Adrenal gland (tissue), 12 donors: ENCODE measurements around the gene LIPC. TPM values are rescaled to one million over a fixed set of nuclear protein-coding genes. Genes with fewer than 3 reads are reported as not detected.

ENCODE experiments used
- DNase-seq, 7 donors: peaks; one replicate each; pipeline ENCODE4 v3.0.0-alpha.2; 2019 to 2020
- H3K27ac ChIP-seq, 5 donors: fragments of 200-600 bp; sonication (generic) in 4 of 5; 1 replicate in 3 of 5; 2 replicates in 2 of 5; pipeline versions ENCODE4 v1.5.1 to v1.8.0; 2016 to 2020; ENCODE audit warnings: mild to moderate bottlenecking in 1 of 5
- H3K27me3 ChIP-seq: fragments of 200-600 bp; 2 replicates; pipeline ENCODE4 v1.8.0; 2021
- H3K36me3 ChIP-seq, 2 donors: fragments of 200-600 bp; replicated peaks in 1 of 2; 1 replicate in 1 of 2; 2 replicates in 1 of 2; pipeline versions ENCODE4 v1.5.1 to v1.8.0; 2018 to 2022
- H3K4me1 ChIP-seq, 2 donors: fragments of 200-600 bp; replicated peaks in 1 of 2; 1 replicate in 1 of 2; 2 replicates in 1 of 2; pipeline versions ENCODE4 v1.5.1 to v1.8.0; 2018 to 2021
- H3K4me3 ChIP-seq, 4 donors: fragments of 200-600 bp; sonication (generic) in 3 of 4; one replicate each; pipeline ENCODE4 v1.5.1; 2016 to 2018
- H3K9me3 ChIP-seq, 3 donors: fragments of 200-600 bp; sonication (generic) in 1 of 3; replicated peaks in 1 of 3; 1 replicate in 2 of 3; 2 replicates in 1 of 3; pipeline versions ENCODE4 v1.5.1 to v1.8.0; 2016 to 2021
- POLR2A ChIP-seq, 2 donors: fragments of 450-650 bp; IDR thresholded peaks; one replicate each; pipeline ENCODE4 v1.6.1; 2017; ENCODE audit warnings: antibody characterized with exemption in 2 of 2, mild to moderate bottlenecking in 2 of 2, moderate library complexity in 1 of 2
- WGBS, 4 donors: extraction: QIAGEN DNeasy Blood & Tissue Kit in 2 of 4; methylation state at CpG; one replicate each; pipeline versions ENCODE4 v1.1.5 to v1.1.7; 2013 to 2017; 5-methylcytosine and 5-hydroxymethylcytosine counted together
- intact Hi-C, 2 donors: fragments of 100-400 bp; cut with DNase I; formaldehyde crosslinking; loops; one replicate each; pipeline versions ENCODE4 v1.14.1 to v1.15.0; 2022 to 2023
- polyA plus RNA-seq, 3 donors: library from polyadenylated mRNA; stranded (reverse); fragments of 200-250 nt in 2 of 3; fragments of 350-450 nt in 1 of 3; fragmentation: Illumina TruSeq in 1 of 3; extraction: RNeasy Lipid Tissue Mini Kit (QIAGEN cat#74804) in 1 of 3; gene quantifications; one replicate each; pipeline ENCODE4 v1.2.3, GENCODE V29; 2013 to 2014
- total RNA-seq, 9 donors: library from RNA; depleted of rRNA in 4 of 9; stranded (reverse); fragments of >200 nt in 4 of 9; fragments of 120-200 nt in 1 of 9; fragmentation: NEBNext Ultra II Directional in 1 of 9; extraction: Animal tissue kit (Norgen Biotek cat#: 25700) in 1 of 9; gene quantifications; one replicate each; pipeline versions ENCODE4 v1.1.0 to v1.2.4, GENCODE V29; 2013 to 2023
- TF ChIP-seq, protein P1 (sequence below), 6 experiments: fragments of 450-650 bp in 4 of 6; fragments of 200-600 bp in 2 of 6; sonication (generic) in 1 of 6; IDR thresholded peaks; 1 replicate in 5 of 6; 2 replicates in 1 of 6; pipeline versions ENCODE4 v1.5.1 to v1.8.0; 2016 to 2021; ENCODE audit warnings: antibody characterized with exemption in 6 of 6, mild to moderate bottlenecking in 2 of 6, moderate library complexity in 1 of 6
- donor health status: healthy with polysubstance abuse.
- donor health status: Bipolar disorder and iron deficiency.
- donor health status: DM: yes; HTN: yes; CAD: no.
- donor health status: DM: no; HTN: no; CAD: no.
- donor health status: DM: no; HTN: no; CAD: no.
- donor health status: DM: yes; HTN: yes; CAD: no.

The LIPC gene
- total and polyA plus RNA-seq, 12 donors, result 0.11 to 1.0 (median 0.24) TPM; not detected in 5

DNA sequence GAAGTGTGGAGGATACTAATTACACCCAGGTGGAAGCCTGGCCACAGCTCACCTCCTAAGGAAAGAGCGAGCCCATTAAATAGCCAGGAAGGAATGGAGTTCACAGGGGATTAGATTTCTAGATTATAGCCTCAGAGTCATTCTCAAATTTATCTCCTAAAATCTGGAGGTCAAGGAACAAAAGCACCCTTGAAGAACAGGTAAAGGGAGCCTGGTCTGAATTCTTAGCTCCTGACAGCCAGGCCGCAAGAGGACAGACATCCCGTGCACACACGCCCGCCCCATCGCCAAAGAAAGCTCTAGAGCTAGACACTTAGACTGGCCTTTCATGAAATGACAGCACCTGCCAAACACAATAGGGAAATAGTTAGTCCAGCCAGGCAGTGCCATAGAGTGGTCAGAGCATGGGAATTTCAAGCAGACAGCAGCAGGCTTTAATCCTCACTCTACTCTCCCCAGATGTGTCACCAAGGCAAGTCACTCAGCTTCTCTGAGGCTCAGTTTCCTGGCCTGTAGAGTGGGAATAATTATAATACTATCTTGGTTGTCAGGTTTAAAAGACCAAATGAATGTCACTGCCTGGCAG is 59.2 kb downstream of the LIPC start:
- no peak overlapping the region for H3K4me3 ChIP-seq
- H3K9me3 ChIP-seq, result no peaks in the 10 kb centered on the region
- no peaks in the 10 kb centered on the region for H3K27me3 ChIP-seq
- H3K4me1 ChIP-seq, result no peaks in the 10 kb centered on the region
- intact Hi-C loops, result no loop called here
- DNase-seq, result no peak
- WGBS, 4 donors, result 89 to 99% (median 98%) methylated on average over 6 of the region's 6 CpGs
- no peak overlapping the region for H3K27ac ChIP-seq
- TF ChIP-seq, protein P1, sequence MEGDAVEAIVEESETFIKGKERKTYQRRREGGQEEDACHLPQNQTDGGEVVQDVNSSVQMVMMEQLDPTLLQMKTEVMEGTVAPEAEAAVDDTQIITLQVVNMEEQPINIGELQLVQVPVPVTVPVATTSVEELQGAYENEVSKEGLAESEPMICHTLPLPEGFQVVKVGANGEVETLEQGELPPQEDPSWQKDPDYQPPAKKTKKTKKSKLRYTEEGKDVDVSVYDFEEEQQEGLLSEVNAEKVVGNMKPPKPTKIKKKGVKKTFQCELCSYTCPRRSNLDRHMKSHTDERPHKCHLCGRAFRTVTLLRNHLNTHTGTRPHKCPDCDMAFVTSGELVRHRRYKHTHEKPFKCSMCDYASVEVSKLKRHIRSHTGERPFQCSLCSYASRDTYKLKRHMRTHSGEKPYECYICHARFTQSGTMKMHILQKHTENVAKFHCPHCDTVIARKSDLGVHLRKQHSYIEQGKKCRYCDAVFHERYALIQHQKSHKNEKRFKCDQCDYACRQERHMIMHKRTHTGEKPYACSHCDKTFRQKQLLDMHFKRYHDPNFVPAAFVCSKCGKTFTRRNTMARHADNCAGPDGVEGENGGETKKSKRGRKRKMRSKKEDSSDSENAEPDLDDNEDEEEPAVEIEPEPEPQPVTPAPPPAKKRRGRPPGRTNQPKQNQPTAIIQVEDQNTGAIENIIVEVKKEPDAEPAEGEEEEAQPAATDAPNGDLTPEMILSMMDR (IDR thresholded peaks at IDR 0.05), result no peak
- TF ChIP-seq POLR2A (IDR thresholded peaks at IDR 0.05), result no peak
- H3K36me3 ChIP-seq, result no peaks in the 10 kb centered on the region

DNA sequence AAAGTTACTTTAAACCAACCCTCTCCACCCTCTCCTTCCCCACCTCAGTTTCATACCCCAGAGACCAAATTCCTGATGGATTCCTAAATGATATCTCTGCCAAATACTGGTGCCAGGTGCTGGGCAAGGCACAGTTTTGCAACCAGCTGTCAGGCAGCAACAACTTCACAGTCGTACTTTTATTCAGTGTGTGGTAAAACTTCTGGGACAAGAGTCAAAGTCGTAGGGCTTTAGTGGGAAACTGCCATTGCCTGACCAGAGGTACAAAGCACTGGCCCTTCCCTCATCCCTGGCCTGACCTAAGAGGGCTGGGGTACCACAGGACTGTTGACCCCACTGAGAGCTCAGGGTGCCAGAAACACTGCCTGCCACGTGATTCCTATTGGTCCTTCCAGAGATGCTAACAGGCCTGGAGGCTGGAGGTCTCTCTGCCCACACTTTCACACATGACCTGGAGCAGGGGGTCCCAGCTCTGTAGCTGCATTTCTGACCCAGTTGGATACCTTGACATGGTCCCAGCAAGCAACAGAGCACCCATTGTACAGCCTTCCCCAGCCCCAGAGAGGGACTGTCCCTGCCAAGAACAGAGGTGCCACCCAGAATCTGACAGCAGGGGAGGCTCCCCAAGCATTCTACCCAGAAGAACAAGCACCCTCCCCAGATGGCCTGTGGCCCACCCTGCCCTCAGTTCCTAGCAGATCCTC is 59.9 kb downstream of the LIPC start:
- no peak overlapping the region for H3K27ac ChIP-seq
- no peak overlapping the region for H3K4me3 ChIP-seq
- H3K9me3 ChIP-seq, result no peaks in the 10 kb centered on the region
- no peaks in the 10 kb centered on the region for H3K36me3 ChIP-seq
- H3K27me3 ChIP-seq, result no peaks in the 10 kb centered on the region
- intact Hi-C loops, result no loop called here
- WGBS, 4 donors, result 85 to 95% (median 88%) methylated on average over 2 to 3 of the region's 3 CpGs
- DNase-seq, result no peak
- TF ChIP-seq, protein P1 (IDR thresholded peaks at IDR 0.05), result no peak
- TF ChIP-seq POLR2A (IDR thresholded peaks at IDR 0.05), result no peak
- no peaks in the 10 kb centered on the region for H3K4me1 ChIP-seq

DNA sequence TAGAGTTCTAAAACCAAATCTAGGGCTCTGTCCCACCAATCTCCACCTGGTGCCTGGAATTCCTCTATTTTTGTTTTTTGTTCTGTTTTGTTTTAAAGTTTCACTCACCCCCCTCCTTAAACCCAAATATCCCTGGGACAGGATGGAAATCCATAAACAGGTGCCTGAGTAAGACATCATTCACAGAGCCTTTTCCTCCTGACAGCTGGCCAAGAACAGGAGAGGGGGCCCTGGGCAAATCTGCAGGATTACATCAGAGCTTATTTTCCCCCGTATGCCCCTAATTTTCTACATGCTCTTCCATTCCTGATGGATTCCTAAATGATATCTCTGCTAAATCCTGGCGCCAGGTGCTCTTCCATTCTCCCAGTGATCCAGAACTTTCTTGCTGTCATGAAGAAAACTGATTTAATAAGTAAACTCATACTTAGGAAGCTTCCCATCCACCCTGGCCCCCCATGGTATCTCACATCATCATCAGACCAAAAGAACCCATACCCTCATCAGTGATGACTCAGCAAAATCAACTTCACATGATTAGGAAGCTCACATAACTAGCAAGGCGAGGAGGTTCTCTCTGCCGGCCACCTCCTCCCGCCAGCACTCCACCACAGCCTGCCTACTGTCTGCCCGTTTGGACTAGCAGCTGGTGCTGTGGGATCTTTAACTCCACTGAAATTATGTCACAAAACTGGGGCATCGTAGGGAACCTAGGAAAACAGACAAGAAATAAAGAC is 61.0 kb downstream of the LIPC start:
- Histone ChIP-seq H3K27me3 (no peaks in the 10 kb centered on the region), H3K4me3 (no peak overlapping the region), H3K9me3 (no peaks in the 10 kb centered on the region), H3K4me1 (no peaks in the 10 kb centered on the region), H3K27ac (no peak overlapping the region), H3K36me3 (no peaks in the 10 kb centered on the region)
- TF ChIP-seq POLR2A (IDR thresholded peaks at IDR 0.05), result no peak
- TF ChIP-seq, protein P1 (IDR thresholded peaks at IDR 0.05), result no peak
- DNase-seq, result no peak
- WGBS, 4 donors, result 78 to 90% (median 88%) methylated on average over 7 of the region's 7 CpGs
- intact Hi-C loops, result no loop called here

DNA sequence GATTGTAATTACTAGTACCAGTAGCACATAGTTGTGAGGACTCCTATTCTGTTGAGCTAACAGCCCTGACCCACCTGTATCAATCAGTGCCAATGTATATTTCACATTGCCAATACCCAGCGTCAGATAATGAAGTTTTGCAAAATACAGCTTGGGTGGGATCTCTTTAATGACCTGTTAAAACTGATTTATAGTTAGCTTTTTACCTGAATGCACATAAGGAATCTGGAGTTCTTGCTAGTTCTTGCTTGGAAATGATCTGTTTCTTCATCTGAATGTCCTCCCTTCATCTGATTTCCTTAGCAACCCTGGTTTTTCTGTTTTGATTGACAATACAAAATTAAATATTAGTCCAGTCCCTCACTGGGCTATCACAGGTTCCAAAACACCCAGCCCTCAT is 62.8 kb downstream of the LIPC start:
- no peaks in the 10 kb centered on the region for H3K4me1 ChIP-seq
- no peaks in the 10 kb centered on the region for H3K36me3 ChIP-seq
- WGBS, 4 donors, result 69 to 81% (median 73%) methylated on average over 1 of the region's 1 CpG

More for the DNA sequence above, 62.8 kb downstream of the LIPC start:
- H3K4me3 ChIP-seq, result no peak overlapping the region
- DNase-seq, result no peak
- intact Hi-C loops, result no loop called here
- TF ChIP-seq, protein P1 (IDR thresholded peaks at IDR 0.05), result no peak
- H3K27ac ChIP-seq, result no peak overlapping the region
- no peaks in the 10 kb centered on the region for H3K9me3 ChIP-seq
- H3K27me3 ChIP-seq, result no peaks in the 10 kb centered on the region
